ENCODE results near the gene IFT122.
"Not testable (repeated sequence)": the region's sequence is repeated elsewhere in the genome, so short reads cannot be mapped to it uniquely, and the experiment has no call there.

IFT122 gene, protein sequence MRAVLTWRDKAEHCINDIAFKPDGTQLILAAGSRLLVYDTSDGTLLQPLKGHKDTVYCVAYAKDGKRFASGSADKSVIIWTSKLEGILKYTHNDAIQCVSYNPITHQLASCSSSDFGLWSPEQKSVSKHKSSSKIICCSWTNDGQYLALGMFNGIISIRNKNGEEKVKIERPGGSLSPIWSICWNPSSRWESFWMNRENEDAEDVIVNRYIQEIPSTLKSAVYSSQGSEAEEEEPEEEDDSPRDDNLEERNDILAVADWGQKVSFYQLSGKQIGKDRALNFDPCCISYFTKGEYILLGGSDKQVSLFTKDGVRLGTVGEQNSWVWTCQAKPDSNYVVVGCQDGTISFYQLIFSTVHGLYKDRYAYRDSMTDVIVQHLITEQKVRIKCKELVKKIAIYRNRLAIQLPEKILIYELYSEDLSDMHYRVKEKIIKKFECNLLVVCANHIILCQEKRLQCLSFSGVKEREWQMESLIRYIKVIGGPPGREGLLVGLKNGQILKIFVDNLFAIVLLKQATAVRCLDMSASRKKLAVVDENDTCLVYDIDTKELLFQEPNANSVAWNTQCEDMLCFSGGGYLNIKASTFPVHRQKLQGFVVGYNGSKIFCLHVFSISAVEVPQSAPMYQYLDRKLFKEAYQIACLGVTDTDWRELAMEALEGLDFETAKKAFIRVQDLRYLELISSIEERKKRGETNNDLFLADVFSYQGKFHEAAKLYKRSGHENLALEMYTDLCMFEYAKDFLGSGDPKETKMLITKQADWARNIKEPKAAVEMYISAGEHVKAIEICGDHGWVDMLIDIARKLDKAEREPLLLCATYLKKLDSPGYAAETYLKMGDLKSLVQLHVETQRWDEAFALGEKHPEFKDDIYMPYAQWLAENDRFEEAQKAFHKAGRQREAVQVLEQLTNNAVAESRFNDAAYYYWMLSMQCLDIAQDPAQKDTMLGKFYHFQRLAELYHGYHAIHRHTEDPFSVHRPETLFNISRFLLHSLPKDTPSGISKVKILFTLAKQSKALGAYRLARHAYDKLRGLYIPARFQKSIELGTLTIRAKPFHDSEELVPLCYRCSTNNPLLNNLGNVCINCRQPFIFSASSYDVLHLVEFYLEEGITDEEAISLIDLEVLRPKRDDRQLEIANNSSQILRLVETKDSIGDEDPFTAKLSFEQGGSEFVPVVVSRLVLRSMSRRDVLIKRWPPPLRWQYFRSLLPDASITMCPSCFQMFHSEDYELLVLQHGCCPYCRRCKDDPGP

GRCh38 chr3:129439817-129440617 lies at the start of gene IFT122, which contains the start of gene MBD4:
IFT122 (plus strand) TSS chr3:129440224; CDS start chr3:129440331, 107 bp downstream.
MBD4 (minus strand) TSS chr3:129439948; CDS start chr3:129439833, 115 bp downstream.
- DNase-seq (ENCODE audit: low read depth in 1 of 2, low spot score in 1 of 2), result peak; percentile 97 to 98

DNA sequence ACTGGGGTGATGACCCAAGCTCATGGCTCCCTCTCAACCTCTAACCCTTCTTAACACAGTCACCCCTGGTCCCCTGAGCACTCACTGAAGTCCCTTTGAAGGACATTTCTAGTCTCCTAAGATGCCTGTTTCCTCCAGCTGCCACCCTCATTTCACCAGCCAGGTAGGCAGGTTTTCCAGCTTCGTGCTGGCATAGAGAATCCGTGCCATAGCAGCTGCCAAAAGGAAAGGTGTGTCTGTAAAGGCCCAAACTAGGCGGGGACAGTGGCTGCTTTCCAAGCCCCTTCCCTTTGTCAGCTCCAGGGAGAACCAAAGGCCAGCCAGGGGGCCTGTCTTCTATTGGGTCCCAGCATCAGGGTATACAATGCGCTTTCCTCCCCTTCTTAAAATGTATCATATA lies 48.4 kb upstream of the IFT122 start:
- not testable (repeated sequence) for DNase-seq (ENCODE audit: low read depth in 1 of 2, low spot score in 1 of 2)

DNA sequence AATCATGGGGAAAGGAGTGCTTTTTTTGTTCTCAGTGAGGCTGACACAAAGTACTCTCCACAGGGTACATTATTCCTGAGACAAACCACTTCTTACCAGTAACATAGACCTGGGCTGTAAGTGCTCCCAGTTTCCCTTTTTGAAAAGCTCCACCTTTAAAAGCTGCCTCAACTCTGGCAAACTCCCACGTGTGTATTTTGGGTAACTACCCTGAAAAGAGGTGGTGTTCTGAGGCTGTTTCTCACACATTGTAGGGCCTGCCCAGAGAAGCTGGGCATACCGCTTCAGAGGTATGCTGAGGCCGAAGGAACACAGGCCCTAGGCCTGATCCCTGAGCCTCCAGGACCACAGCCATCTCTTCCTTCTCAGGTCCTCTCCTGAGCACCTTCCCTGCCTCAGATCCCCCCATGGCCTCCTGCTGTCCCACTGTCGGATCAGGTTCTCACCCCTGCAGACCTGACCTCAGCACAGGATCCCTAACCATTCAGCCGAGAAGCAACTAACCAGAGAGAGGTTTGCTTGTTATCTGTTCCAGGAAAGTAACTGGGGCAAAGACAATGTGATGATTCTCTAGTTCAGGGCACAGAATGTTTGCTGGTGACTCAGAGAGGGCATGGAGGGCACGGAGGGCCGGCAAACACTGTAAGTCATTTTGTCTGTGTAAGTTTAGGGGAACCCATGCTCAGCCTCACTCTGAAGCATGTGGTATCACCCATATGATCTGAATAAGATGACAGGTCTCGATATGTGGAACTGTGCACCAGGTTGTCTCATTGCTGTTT lies 47.7 kb upstream of the IFT122 start:
- not testable (repeated sequence) for DNase-seq (ENCODE audit: low read depth in 1 of 2, low spot score in 1 of 2)

DNA sequence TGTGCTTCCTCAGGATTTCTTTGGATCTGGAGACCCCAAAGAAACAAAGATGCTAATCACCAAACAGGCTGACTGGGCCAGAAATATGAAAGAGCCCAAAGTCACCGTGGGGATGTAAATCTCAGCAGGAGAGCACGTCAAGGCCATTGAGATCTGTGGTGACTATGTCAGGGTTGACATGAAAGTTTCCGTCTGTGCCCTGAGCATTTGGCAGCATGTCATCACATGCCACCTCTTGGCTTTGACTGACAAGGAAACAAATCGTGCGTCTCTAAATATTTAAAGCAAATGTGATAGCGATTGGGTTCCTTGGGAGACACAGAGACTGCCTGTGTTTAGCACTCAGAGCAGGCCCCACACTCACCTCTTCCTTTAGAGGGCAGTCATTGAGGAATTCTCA lies 46.8 kb upstream of the IFT122 start:
- DNase-seq (ENCODE audit: low read depth in 1 of 2, low spot score in 1 of 2), result no peak

GRCh38 chr3:129393760-129394564 lies 46.1 kb upstream of the IFT122 start:
- not testable (repeated sequence) for DNase-seq (ENCODE audit: low read depth in 1 of 2, low spot score in 1 of 2)

GRCh38 chr3:129398803-129399144 lies 41.2 kb upstream of the IFT122 start:
- no peak for DNase-seq (ENCODE audit: low read depth in 1 of 2, low spot score in 1 of 2)

DNA sequence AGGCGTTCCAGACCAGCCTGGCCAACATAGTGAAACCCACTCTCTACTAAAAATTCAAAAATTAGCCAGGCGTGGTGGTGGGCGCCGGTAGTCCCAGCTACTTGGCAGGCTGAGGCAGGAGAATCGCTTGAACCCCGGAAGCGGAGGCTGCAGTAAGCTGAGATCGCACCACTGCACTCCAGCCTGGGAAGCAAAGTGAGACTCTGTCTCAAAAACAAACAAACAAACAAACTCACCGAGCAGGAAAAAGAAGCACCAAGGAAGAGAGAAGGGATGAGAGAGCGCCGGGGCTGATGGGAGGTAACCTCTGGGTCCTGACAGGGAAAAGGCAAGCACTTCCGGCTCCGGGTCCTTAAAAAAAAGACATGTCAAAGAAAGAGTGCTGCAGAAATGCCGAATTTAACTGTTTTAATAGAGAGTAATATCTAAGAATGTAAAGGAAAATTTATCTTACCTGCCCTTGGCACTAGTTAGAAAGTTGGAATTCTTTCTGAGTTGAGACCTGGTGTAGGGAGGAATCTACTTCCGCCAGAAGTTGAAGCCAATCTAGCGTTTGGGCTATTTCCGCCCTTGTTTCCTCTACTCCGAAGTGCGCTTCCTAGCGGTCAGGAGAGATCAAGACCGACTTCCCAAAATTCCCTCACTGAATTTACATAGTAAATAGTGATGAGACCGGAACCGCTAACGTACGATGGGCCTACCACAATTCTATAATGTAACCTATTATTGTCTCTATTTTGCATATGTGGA lies 40.7 kb upstream of the IFT122 start:
- peak; percentile 29 to 61 for DNase-seq (ENCODE audit: low read depth in 1 of 2, low spot score in 1 of 2)

DNA sequence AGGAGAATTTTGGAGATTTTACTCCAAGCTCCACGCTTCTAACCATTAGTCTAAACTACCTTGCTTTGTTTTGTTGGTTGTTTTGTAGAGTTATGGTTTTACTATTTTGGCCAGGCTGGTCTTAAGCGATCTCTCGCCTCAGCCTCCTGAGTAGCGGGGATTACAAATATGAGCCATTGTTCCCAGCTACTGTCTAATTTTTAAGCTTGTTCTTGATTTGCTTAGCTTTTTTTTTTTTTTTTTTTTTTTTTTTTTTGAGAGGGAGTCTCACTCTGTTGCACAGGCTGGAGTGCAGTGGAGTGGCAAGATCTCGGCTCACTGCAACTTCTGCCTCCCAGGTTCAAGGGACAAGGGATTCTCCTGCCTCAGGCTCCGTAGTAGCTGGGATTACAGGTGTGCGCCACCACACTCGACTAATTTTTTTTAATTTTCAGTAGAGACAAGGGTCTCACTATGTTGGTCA lies 40.1 kb upstream of the IFT122 start:
- no peak for DNase-seq (ENCODE audit: low read depth in 1 of 2, low spot score in 1 of 2)

GRCh38 chr3:129402210-129402609 lies 37.8 kb upstream of the IFT122 start:
- DNase-seq (ENCODE audit: low read depth in 1 of 2, low spot score in 1 of 2), result no peak

DNA sequence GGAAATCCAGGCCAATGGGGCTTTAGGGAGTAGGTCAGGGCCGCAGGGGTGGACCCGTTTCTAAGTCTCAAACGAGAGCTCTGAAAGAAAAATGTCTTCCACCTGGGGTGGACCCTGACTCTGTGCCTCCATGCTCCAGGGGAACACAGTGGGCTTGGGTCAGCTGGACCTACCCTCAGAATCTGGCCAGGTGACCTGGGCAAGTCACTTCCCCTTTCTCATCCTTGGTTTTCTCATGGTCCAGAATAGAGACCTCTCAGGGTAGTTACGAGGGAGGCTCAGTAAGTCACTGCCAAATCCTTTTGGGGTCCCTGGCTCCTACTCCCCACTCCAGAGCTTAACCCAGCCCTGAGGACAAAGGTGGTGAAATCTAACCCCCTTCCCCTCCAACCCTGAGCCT lies 37.4 kb upstream of the IFT122 start:
- no peak for DNase-seq (ENCODE audit: low read depth in 1 of 2, low spot score in 1 of 2)

- no peak for DNase-seq (ENCODE audit: low read depth in 1 of 2, low spot score in 1 of 2)
Observed at GRCh38 chr3:129403450-129403849, 36.6 kb upstream of the IFT122 start.

- DNase-seq (ENCODE audit: low read depth in 1 of 2, low spot score in 1 of 2), result no peak
Observed at GRCh38 chr3:129404130-129404529, 35.9 kb upstream of the IFT122 start.

- no peak for DNase-seq (ENCODE audit: low read depth in 1 of 2, low spot score in 1 of 2)
Observed at GRCh38 chr3:129404610-129405009, 35.4 kb upstream of the IFT122 start.

- DNase-seq (ENCODE audit: low read depth in 1 of 2, low spot score in 1 of 2), result no peak
Observed at GRCh38 chr3:129409541-129409940, 30.5 kb upstream of the IFT122 start.

DNA sequence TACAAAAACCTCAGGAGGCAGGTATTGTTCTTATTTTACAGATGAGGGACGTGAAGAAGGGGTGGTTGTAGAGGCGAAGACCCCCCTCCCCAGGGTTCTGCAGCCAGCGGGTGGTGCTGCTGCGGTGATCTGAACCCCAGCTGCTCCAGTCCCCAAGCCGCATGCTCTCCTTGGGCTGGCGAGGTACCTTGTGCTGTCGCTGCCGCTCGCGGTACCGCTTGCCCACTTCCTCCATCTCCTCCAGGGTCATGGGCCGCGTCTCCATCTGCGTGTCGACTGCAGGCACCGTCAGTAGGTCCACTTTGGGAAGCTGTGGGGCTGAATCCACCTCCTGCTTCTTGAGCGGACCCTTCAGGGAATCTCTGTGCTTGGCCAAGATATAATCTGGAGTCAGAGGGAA lies 29.1 kb upstream of the IFT122 start:
- DNase-seq (ENCODE audit: low read depth in 1 of 2, low spot score in 1 of 2), result no peak

DNA sequence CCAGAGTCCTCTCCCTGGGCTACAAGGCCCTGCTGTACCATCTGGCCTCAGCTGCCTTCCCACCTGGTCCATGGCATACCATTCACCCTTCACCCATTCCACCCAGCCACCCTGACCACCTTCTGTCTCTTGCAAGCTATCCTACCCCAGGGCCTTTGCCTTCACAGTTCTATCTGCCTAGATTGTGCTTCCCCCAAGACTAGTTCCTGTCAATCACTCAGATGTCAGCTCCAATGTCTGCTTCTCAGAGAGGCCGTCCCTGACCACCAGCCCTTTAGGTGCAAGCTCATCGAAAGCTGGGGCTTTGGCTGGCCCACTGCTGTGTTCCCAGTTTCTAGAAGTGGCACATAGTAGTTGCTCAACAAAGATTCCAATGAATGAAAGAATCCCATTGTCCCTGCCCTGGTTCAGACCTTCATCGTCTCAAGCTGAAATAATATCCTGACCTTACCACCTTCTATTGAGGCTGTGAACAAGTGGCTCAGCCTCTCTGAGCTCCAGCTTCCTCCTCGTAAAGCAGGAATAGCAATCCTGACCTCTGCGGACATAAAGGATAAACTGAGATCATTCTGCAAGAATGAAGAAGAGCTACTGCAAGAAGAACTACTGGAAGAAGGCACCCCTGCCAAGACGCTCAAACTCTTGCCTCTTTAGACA lies 27.4 kb upstream of the IFT122 start:
- no peak for DNase-seq (ENCODE audit: low read depth in 1 of 2, low spot score in 1 of 2)

DNA sequence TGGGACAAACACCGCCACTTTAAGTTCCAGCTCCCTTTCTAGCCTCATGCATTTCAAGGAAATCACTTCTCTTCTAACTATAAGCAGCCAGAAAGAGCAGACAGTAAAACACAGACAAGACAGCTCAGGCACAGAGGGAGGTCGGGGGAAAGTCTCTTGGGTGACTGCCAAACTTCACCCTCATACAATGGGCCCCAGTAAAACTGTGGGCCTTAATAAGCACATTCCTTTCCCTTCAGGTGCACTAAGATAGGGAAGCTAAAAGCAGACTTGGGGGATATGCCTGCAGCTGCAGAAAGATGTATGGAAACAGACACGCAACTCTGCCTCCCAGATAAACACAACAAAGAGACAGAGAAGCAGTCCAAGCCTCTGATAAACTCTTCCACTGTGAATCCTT lies 26.8 kb upstream of the IFT122 start:
- not testable (repeated sequence) for DNase-seq (ENCODE audit: low read depth in 1 of 2, low spot score in 1 of 2)

All from activated T-helper 1 cell treated with anti-CD3 and anti-CD28 coated beads, Interleukin-2, amount 50 U/mL, for 16 hours (primary cell).